Measurements from ENCODE around the gene MAGEH1. TPM values are rescaled to one million over a fixed set of nuclear protein-coding genes. Genes with fewer than 3 reads are reported as not detected.

The MAGEH1 gene
- total RNA-seq, 6 experiments from 2014 or later = 5.8 to 16.9 (median 7.9) TPM

DNA sequence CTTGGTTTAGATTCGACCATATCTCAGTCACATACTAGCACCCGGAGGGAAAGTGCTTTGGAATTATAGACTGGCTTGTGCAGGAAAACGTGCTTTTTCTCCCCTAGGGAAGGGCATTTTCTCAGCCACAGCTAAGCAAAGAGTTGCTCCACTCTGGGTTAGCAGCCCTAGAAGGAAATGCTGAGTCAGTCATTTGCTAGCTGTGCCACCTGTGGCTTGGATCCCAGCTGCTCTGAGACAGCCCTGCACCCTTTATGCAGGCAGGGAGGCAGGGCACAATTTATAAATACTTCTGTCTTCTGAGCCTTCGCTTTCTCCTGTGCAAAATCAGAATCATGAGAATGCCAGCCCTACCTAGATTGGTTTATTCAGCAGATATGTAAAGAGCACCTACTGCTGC lies 39.0 kb downstream of the MAGEH1 start:
- H3K4me1 ChIP-seq = no peaks in the 10 kb centered on the region
- ATAC-seq = peak in 1 of 4 donors; percentile 59
- H3K4me3 ChIP-seq = no peak overlapping the region
- WGBS (ENCODE audit: insufficient coverage, low coverage, low lambda C conversion rate, missing lambda C conversion rate) = 39% methylated on average over 3 of the region's 4 CpGs
- intact Hi-C loops (cut with DNase I) = no loop called here
- H3K36me3 ChIP-seq = no peaks in the 10 kb centered on the region
- H3K9me3 ChIP-seq = no peaks in the 10 kb centered on the region
- no peaks in the 10 kb centered on the region for H3K27me3 ChIP-seq
- TF ChIP-seq POLR2A (IDR thresholded peaks at IDR 0.05) = no peak
- TF ChIP-seq, protein P1, sequence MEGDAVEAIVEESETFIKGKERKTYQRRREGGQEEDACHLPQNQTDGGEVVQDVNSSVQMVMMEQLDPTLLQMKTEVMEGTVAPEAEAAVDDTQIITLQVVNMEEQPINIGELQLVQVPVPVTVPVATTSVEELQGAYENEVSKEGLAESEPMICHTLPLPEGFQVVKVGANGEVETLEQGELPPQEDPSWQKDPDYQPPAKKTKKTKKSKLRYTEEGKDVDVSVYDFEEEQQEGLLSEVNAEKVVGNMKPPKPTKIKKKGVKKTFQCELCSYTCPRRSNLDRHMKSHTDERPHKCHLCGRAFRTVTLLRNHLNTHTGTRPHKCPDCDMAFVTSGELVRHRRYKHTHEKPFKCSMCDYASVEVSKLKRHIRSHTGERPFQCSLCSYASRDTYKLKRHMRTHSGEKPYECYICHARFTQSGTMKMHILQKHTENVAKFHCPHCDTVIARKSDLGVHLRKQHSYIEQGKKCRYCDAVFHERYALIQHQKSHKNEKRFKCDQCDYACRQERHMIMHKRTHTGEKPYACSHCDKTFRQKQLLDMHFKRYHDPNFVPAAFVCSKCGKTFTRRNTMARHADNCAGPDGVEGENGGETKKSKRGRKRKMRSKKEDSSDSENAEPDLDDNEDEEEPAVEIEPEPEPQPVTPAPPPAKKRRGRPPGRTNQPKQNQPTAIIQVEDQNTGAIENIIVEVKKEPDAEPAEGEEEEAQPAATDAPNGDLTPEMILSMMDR (IDR thresholded peaks at IDR 0.05) = no peak
- H3K27ac ChIP-seq = peak overlapping the region in 1 of 3 donors; percentile 81
- DNase-seq = peak in 2 of 3 donors; percentile 36 to 44

Small RNAs within 50 kb of the gene (microRNA-seq; reads per million reads assigned to microRNA genes)
- gene MIR4536-1 (0 reads per million in 2 donors), gene MIR4536-2 (0 reads per million in 2 donors)

Small RNAs within 50 kb of the gene (small RNA-seq; reads per million reads assigned to genes)
- 0 reads per million in 2 experiments for gene MIR4536-2

Other genes with a start within 250 kb of the MAGEH1 start
- gene PAGE5, start 231.8 kb upstream of the MAGEH1 start, total RNA-seq = under 1 TPM in 1 of 6 experiments, not detected in 5; 0.46 TPM
- not detected for gene PAGE3, start 187.2 kb upstream of the MAGEH1 start, total RNA-seq
- gene USP51, start 37.7 kb downstream of the MAGEH1 start, total RNA-seq = under 1 TPM in 5 of 6 experiments, not detected in 1; 0.31 to 0.51 (median 0.37) TPM
- gene FOXR2, start 171.3 kb downstream of the MAGEH1 start, total RNA-seq = not detected